ENCODE results near the gene UBXN10. TPM values are rescaled to one million over a fixed set of nuclear protein-coding genes. Genes with fewer than 3 reads are reported as not detected.

UBXN10 gene
- total and polyA plus RNA-seq, 2 of the 8 experiments (the other 6 are each of a cell fraction or from before 2014, with no cell fraction given), result 0.43 to 0.68 TPM

DNA sequence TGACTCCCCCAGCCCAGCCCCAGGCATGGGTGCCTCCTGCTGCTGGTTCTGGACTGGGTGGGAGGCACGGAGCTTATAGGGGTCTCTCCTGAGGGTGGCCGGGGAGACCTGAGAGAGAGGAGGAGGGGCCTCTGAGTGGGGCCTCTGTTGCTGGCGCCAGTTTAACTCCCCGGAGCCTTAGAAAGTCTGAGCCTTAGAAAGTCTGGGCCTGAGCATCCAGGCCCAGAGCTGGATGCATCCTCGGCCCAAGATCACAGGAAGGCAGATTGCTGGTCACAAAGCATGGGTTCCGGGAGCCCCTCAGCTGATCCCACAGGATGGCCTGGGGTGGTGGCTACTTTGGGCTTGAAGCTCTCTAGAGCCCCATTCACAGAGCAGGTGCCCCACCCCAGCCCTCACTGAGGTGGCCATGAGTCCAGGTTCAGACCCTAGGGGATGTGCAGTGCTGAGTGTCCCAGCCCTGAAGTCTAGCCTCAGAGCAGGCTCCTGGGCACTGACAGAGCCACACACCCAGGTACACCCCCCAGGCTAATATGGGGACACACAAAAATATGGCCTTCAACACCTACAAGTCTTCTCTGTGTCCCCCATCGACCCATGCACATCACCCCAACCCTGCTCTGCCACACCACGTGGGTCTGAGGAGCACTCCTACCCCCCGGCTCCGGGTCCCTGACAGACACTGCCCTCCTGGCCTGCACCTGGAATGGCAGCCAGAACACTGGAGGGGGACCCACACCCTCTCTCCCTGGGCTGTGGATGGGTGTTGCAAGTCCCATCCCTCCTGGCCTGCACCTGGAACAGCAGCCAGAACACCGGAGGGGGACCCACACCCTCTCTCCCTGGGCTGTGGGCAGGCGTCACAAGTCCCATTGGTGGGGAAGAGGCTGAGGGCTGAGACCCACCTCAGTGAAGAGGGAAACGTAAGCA lies 37.1 kb upstream of the UBXN10 start:
- Histone ChIP-seq H2BK5ac (ENCODE audit: low read depth, low read length) (no peak overlapping the region), H3K14ac (ENCODE audit: insufficient read length) (no peak overlapping the region)
- 87% methylated on average over 11 of the region's 13 CpGs; no CpG with 5 or more reads in 1 of the 2 experiments for WGBS, 2 experiments (ENCODE audit: extremely low coverage in 1 of 2, insufficient coverage in 1 of 2, insufficient read length in 1 of 2, insufficient replicate concordance in 2 of 2, low coverage in 1 of 2, low lambda C conversion rate in 2 of 2, missing lambda C conversion rate in 1 of 2)

More for the DNA sequence above, 37.1 kb upstream of the UBXN10 start:
- Histone ChIP-seq H3K27me3 (replicated peaks in 1 of 4; ENCODE audit: control insufficient read depth in 3 of 4, extremely low read depth in 1 of 4, insufficient read depth in 3 of 4, low read length in 3 of 4) (no peaks in the 10 kb centered on the region), H2BK12ac (ENCODE audit: low read depth, low read length) (no peak overlapping the region), H3K23me2 (ENCODE audit: low read depth, low read length) (no peaks in the 10 kb centered on the region), H3K56ac (replicated peaks; ENCODE audit: insufficient read length, low read depth, low read length) (no peak overlapping the region), H4K20me1 (replicated peaks in 1 of 2; ENCODE audit: control insufficient read depth in 1 of 2, insufficient read depth in 2 of 2, low read length in 2 of 2) (no peaks in the 10 kb centered on the region), H3K9me3 (ENCODE audit: insufficient read depth in 2 of 2, low read depth in 1 of 2, low read length in 1 of 2) (no peaks in the 10 kb centered on the region), H2BK120ac (replicated peaks; ENCODE audit: low read depth, low read length) (no peak overlapping the region), H3K4me3 (ENCODE audit: extremely low read depth in 1 of 4, insufficient read depth in 2 of 4, low read depth in 3 of 4, low read length in 4 of 4) (no peak overlapping the region), H3K79me1 (ENCODE audit: low read depth, low read length) (no peaks in the 10 kb centered on the region), H3K36me3 (ENCODE audit: control insufficient read depth in 2 of 4, insufficient read depth in 4 of 4, low read length in 3 of 4) (no peaks in the 10 kb centered on the region), H3K18ac (ENCODE audit: extremely low read depth, low read length) (no peak overlapping the region), H4K8ac (ENCODE audit: extremely low read depth, insufficient read depth, low read length) (peak overlapping the region; percentile 0), H2AFZ (ENCODE audit: low read length) (no peak overlapping the region), H3K4ac (replicated peaks; ENCODE audit: insufficient read length, low read depth, low read length) (peak overlapping the region; percentile 72), H3K4me1 (replicated peaks in 1 of 4; ENCODE audit: control insufficient read depth in 3 of 4, insufficient read depth in 4 of 4, low read length in 3 of 4) (peaks cover 0 to 11% (median 5%) of the 10 kb centered on the region in 4 experiments; a peak in 6 of 7 replicates), H4K91ac (replicated peaks; ENCODE audit: insufficient read length, low read length) (peak overlapping the region; percentile 84), H3K4me2 (ENCODE audit: insufficient read depth in 1 of 2, low read depth in 2 of 2, low read length in 2 of 2) (no peak overlapping the region), H4K5ac (ENCODE audit: insufficient read length, low read depth, low read length) (no peak overlapping the region), H2BK15ac (ENCODE audit: low read length) (peak overlapping the region; percentile 72; the same call in 1 of the 2 replicates), H3K9ac (replicated peaks in 1 of 4; ENCODE audit: extremely low read depth in 1 of 4, low read depth in 3 of 4, low read length in 3 of 4) (no peak overlapping the region), H3K27ac (ENCODE audit: low read depth, low read length) (no peak overlapping the region), H3K23ac (ENCODE audit: insufficient read length) (no peak overlapping the region), H2AK5ac (ENCODE audit: low read depth, low read length) (no peak overlapping the region), H2BK20ac (ENCODE audit: low read length) (no peak overlapping the region), H3K79me2 (ENCODE audit: control insufficient read depth in 1 of 2, insufficient read depth in 2 of 2, low read length in 2 of 2) (no peaks in the 10 kb centered on the region)
- FAIRE-seq (no peak), DNase-seq (ENCODE audit: low read depth in 1 of 2, low spot score in 2 of 2) (no peak)
- TF ChIP-seq TCF12 (IDR thresholded peaks at IDR 0.05; ENCODE audit: low read depth, low read length), result no peak
- TF ChIP-seq HDAC2 (IDR thresholded peaks at IDR 0.05; ENCODE audit: borderline replicate concordance in 1 of 2, low read depth in 2 of 2, low read length in 2 of 2), result no peak
- no peak for TF ChIP-seq TBP (IDR thresholded peaks at IDR 0.05; ENCODE audit: low read depth, low read length)
- no peak for TF ChIP-seq BCL11A (IDR thresholded peaks at IDR 0.05; ENCODE audit: low read depth in 2 of 2, low read length in 2 of 2)
- no peak for TF ChIP-seq SP4 (IDR thresholded peaks at IDR 0.05; ENCODE audit: low read length)
- no peak for TF ChIP-seq BRCA1 (IDR thresholded peaks at IDR 0.05; ENCODE audit: low read depth, low read length)
- no peak for TF ChIP-seq CBX5 (IDR thresholded peaks at IDR 0.05; ENCODE audit: low read depth, low read length)
- no peak for TF ChIP-seq CHD2 (IDR thresholded peaks at IDR 0.05; ENCODE audit: low read length)
- TF ChIP-seq SIRT6 (IDR thresholded peaks at IDR 0.05; ENCODE audit: low read length), result no peak
- no peak for TF ChIP-seq CTBP2 (IDR thresholded peaks at IDR 0.05; ENCODE audit: borderline replicate concordance, insufficient read depth, insufficient read length, low read length)
- no peak for TF ChIP-seq YY1 (IDR thresholded peaks at IDR 0.05; ENCODE audit: low read depth, low read length)
- TF ChIP-seq MAFK (IDR thresholded peaks at IDR 0.05; ENCODE audit: low read depth, low read length), result no peak
- ChIA-PET POLR2A (ENCODE audit: partially characterized antibody) (no interaction called here), CTCF (ENCODE audit: partially characterized antibody) (interaction anchor here (0.8 to 13.5 kb wide), 8 partner anchors 11 to 230 kb away, joined by 3 to 127 read pairs (median 42); partner anchors contain the start of genes PLA2G2A and PLA2G2E)
